Osteocyte (in vitro differentiated cells): Measurements from ENCODE around the gene WDR1. TPM values are rescaled to one million over a fixed set of nuclear protein-coding genes. Genes with fewer than 3 reads are reported as not detected.

Experiments used
- DNase-seq: peaks from one replicate; pipeline ENCODE4 v3.0.0; 2021; ENCODE audit warnings: mixed read lengths; ENCODE audit not compliant: unreplicated experiment; ENCODE audit errors: extremely low spot score
- H3K27ac Mint-ChIP-seq: one replicate; pipeline ENCODE4 v1.8.0; 2021; ENCODE audit warnings: mild to moderate bottlenecking, mixed read lengths; ENCODE audit not compliant: unreplicated experiment
- H3K27me3 Mint-ChIP-seq: one replicate; pipeline ENCODE4 v1.8.0; 2021; ENCODE audit warnings: mixed read lengths; ENCODE audit not compliant: unreplicated experiment
- H3K36me3 Mint-ChIP-seq: one replicate; pipeline ENCODE4 v1.8.0; 2021; ENCODE audit warnings: mixed read lengths; ENCODE audit not compliant: unreplicated experiment
- H3K4me1 Mint-ChIP-seq: one replicate; pipeline ENCODE4 v1.8.0; 2021; ENCODE audit warnings: mixed read lengths; ENCODE audit not compliant: unreplicated experiment
- H3K4me3 Mint-ChIP-seq: one replicate; pipeline ENCODE4 v1.8.0; 2021; ENCODE audit warnings: mild to moderate bottlenecking, moderate library complexity, mixed read lengths; ENCODE audit not compliant: unreplicated experiment
- H3K9me3 Mint-ChIP-seq: one replicate; pipeline ENCODE4 v1.8.0; 2021; ENCODE audit warnings: mixed read lengths; ENCODE audit not compliant: unreplicated experiment
- CTCF ChIP-seq: fragments of 200-600 bp; sonication (generic); IDR thresholded peaks from 2 replicates; pipeline ENCODE4 v1.5.0; 2021; ENCODE audit warnings: antibody characterized with exemption, mild to moderate bottlenecking, moderate library complexity
- total RNA-seq: library from RNA; stranded (reverse); gene quantifications from 2 replicates; pipeline ENCODE4 v1.2.1, GENCODE V29; 2021

WDR1 gene
- total RNA-seq, 1 donor from 2014 or later: 537 TPM

GRCh38 chr4:10105920-10106319, 10.7 kb downstream of the WDR1 start:
- DNase-seq: no peak

GRCh38 chr4:10105421-10105820, 11.2 kb downstream of the WDR1 start:
- Mint-ChIP-seq H3K4me1 (peaks cover 98% of the 10 kb centered on the region), H3K4me3 (peak overlapping the region; percentile 8), H3K9me3 (no peaks in the 10 kb centered on the region), H3K27me3 (no peaks in the 10 kb centered on the region), H3K36me3 (peaks cover 41% of the 10 kb centered on the region), H3K27ac (peak overlapping the region; percentile 89)
- TF ChIP-seq CTCF: no peak
- no peak for DNase-seq

More at GRCh38 chr4:10105920-10106319, 10.7 kb downstream of the WDR1 start:
- Mint-ChIP-seq H3K9me3 (no peaks in the 10 kb centered on the region), H3K4me3 (peak overlapping the region; percentile 46), H3K27ac (peak overlapping the region; percentile 93), H3K36me3 (peaks cover 42% of the 10 kb centered on the region), H3K4me1 (peaks cover 98% of the 10 kb centered on the region), H3K27me3 (no peaks in the 10 kb centered on the region)
- TF ChIP-seq CTCF: no peak

- no peaks in the 10 kb centered on the region for H3K27me3 Mint-ChIP-seq
- no peak for DNase-seq
- no peak for TF ChIP-seq CTCF
- peaks cover 99% of the 10 kb centered on the region for H3K4me1 Mint-ChIP-seq
- peak overlapping the region; percentile 89 for H3K27ac Mint-ChIP-seq
- H3K9me3 Mint-ChIP-seq: no peaks in the 10 kb centered on the region
- H3K4me3 Mint-ChIP-seq: peak overlapping the region; percentile 49
- peaks cover 43% of the 10 kb centered on the region for H3K36me3 Mint-ChIP-seq
These were observed 11.7 kb downstream of the WDR1 start for GRCh38 chr4:10104991-10105276.

GRCh38 chr4:10104211-10104990, 12.2 kb downstream of the WDR1 start:
- DNase-seq: no peak
- H3K9me3 Mint-ChIP-seq: no peaks in the 10 kb centered on the region
- peak overlapping the region; percentile 89 for H3K27ac Mint-ChIP-seq
- peaks cover 43% of the 10 kb centered on the region for H3K36me3 Mint-ChIP-seq
- peaks cover 98% of the 10 kb centered on the region for H3K4me1 Mint-ChIP-seq
- no peak for TF ChIP-seq CTCF
- H3K4me3 Mint-ChIP-seq: peak overlapping the region; percentile 49
- H3K27me3 Mint-ChIP-seq: no peaks in the 10 kb centered on the region

- Mint-ChIP-seq H3K9me3 (no peaks in the 10 kb centered on the region), H3K27ac (peak overlapping the region; percentile 80), H3K27me3 (no peaks in the 10 kb centered on the region), H3K4me3 (peak overlapping the region; percentile 22), H3K36me3 (peaks cover 37% of the 10 kb centered on the region), H3K4me1 (peaks cover 98% of the 10 kb centered on the region)
- DNase-seq: no peak
- no peak for TF ChIP-seq CTCF
These were observed 13.9 kb downstream of the WDR1 start for GRCh38 chr4:10102474-10103332.
